ENCODE measurements around the gene ASXL3.

GRCh38 chr18:33576999-33577646 is 896 bp upstream of the ASXL3 start:
- TF ChIP-seq, protein P1, sequence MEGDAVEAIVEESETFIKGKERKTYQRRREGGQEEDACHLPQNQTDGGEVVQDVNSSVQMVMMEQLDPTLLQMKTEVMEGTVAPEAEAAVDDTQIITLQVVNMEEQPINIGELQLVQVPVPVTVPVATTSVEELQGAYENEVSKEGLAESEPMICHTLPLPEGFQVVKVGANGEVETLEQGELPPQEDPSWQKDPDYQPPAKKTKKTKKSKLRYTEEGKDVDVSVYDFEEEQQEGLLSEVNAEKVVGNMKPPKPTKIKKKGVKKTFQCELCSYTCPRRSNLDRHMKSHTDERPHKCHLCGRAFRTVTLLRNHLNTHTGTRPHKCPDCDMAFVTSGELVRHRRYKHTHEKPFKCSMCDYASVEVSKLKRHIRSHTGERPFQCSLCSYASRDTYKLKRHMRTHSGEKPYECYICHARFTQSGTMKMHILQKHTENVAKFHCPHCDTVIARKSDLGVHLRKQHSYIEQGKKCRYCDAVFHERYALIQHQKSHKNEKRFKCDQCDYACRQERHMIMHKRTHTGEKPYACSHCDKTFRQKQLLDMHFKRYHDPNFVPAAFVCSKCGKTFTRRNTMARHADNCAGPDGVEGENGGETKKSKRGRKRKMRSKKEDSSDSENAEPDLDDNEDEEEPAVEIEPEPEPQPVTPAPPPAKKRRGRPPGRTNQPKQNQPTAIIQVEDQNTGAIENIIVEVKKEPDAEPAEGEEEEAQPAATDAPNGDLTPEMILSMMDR (IDR thresholded peaks at IDR 0.05; ENCODE audit: low read depth, low read length, missing input control): no peak
- TF ChIP-seq RAD21 (IDR thresholded peaks at IDR 0.05) (no peak), YY1 (IDR thresholded peaks at IDR 0.05) (no peak), FOXA1 (IDR thresholded peaks at IDR 0.05) (no peak), GABPA (IDR thresholded peaks at IDR 0.05 in 1 of 2, conservative IDR thresholded peaks at IDR 0.05 in 1 of 2) (no peak), EGR1 (IDR thresholded peaks at IDR 0.05; ENCODE audit: low read depth in 2 of 2) (no peak), RXRA (IDR thresholded peaks at IDR 0.05) (no peak), TAF1 (conservative IDR thresholded peaks at IDR 0.05) (no peak), JUND (IDR thresholded peaks at IDR 0.05) (no peak), SP1 (IDR thresholded peaks at IDR 0.05) (no peak)
- TF ChIP-seq, protein P2, sequence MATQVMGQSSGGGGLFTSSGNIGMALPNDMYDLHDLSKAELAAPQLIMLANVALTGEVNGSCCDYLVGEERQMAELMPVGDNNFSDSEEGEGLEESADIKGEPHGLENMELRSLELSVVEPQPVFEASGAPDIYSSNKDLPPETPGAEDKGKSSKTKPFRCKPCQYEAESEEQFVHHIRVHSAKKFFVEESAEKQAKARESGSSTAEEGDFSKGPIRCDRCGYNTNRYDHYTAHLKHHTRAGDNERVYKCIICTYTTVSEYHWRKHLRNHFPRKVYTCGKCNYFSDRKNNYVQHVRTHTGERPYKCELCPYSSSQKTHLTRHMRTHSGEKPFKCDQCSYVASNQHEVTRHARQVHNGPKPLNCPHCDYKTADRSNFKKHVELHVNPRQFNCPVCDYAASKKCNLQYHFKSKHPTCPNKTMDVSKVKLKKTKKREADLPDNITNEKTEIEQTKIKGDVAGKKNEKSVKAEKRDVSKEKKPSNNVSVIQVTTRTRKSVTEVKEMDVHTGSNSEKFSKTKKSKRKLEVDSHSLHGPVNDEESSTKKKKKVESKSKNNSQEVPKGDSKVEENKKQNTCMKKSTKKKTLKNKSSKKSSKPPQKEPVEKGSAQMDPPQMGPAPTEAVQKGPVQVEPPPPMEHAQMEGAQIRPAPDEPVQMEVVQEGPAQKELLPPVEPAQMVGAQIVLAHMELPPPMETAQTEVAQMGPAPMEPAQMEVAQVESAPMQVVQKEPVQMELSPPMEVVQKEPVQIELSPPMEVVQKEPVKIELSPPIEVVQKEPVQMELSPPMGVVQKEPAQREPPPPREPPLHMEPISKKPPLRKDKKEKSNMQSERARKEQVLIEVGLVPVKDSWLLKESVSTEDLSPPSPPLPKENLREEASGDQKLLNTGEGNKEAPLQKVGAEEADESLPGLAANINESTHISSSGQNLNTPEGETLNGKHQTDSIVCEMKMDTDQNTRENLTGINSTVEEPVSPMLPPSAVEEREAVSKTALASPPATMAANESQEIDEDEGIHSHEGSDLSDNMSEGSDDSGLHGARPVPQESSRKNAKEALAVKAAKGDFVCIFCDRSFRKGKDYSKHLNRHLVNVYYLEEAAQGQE (IDR thresholded peaks at IDR 0.05): no peak
- TF ChIP-seq, protein P3, sequence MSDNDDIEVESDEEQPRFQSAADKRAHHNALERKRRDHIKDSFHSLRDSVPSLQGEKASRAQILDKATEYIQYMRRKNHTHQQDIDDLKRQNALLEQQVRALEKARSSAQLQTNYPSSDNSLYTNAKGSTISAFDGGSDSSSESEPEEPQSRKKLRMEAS (IDR thresholded peaks at IDR 0.05): no peak
- TF ChIP-seq, protein P4, sequence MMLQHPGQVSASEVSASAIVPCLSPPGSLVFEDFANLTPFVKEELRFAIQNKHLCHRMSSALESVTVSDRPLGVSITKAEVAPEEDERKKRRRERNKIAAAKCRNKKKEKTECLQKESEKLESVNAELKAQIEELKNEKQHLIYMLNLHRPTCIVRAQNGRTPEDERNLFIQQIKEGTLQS (IDR thresholded peaks at IDR 0.05): no peak
- TF ChIP-seq, protein P5, sequence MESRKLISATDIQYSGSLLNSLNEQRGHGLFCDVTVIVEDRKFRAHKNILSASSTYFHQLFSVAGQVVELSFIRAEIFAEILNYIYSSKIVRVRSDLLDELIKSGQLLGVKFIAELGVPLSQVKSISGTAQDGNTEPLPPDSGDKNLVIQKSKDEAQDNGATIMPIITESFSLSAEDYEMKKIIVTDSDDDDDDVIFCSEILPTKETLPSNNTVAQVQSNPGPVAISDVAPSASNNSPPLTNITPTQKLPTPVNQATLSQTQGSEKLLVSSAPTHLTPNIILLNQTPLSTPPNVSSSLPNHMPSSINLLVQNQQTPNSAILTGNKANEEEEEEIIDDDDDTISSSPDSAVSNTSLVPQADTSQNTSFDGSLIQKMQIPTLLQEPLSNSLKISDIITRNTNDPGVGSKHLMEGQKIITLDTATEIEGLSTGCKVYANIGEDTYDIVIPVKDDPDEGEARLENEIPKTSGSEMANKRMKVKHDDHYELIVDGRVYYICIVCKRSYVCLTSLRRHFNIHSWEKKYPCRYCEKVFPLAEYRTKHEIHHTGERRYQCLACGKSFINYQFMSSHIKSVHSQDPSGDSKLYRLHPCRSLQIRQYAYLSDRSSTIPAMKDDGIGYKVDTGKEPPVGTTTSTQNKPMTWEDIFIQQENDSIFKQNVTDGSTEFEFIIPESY (IDR thresholded peaks at IDR 0.05): no peak

Data from liver (tissue), 3 donors.